NK-92 (cell line): ENCODE data around the gene TTC3.
"Not testable (repeated sequence)": the region's sequence is repeated elsewhere in the genome, so short reads cannot be mapped to it uniquely, and the experiment has no call there.

Experiments used
- DNase-seq: peaks from one replicate; lab custom pipeline; 2025; ENCODE audit not compliant: unreplicated experiment; lab: John Stamatoyannopoulos, UW

TTC3 gene

DNA sequence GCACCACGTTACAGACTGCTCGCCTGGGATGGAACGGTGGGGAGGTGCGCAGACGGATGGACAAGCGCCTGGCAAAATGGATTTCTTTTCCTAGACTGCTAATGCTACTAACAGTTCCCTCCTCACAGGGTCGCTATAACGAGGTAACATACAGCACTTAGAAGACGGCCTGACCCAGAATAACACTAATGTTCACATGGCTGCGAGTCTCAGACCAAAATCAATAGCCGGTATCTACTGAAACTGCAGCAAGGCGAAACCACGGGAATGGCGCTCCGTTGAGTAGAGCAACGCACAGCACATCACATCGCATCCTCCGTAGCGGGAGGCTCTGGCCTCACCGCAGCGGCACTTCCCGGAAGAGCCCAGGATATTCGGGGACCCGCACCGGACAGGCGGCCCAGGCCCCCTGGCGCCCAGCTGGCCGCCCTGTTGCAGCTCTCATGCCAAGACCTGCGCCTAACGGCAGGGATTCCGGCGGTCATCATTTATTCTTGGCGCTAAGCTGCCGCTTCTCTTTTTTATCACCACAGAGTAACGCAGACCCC lies 147.5 kb downstream of the TTC3 start:
- DNase-seq: no peak

GRCh38 chr21:37220981-37221664 lies 148.1 kb downstream of the TTC3 start:
- DNase-seq: peak; percentile 39

DNA sequence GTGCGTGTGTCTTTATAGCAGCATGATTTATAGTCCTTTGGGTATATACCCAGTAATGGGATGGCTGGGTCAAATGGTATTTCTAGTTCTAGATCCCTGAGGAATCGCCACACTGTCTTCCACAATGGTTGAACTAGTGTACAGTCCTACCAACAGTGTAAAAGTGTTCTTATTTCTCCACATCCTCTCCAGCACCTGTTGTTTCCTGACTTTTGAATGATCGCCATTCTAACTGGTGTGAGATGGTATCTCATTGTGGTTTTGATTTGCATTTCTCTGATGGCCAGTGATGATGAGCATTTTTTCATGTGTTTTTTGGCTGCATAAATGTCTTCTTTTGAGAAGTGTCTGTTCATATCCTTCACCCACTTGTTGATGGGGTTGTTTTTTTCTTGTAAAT lies 149.2 kb downstream of the TTC3 start:
- DNase-seq: not testable (repeated sequence)

DNA sequence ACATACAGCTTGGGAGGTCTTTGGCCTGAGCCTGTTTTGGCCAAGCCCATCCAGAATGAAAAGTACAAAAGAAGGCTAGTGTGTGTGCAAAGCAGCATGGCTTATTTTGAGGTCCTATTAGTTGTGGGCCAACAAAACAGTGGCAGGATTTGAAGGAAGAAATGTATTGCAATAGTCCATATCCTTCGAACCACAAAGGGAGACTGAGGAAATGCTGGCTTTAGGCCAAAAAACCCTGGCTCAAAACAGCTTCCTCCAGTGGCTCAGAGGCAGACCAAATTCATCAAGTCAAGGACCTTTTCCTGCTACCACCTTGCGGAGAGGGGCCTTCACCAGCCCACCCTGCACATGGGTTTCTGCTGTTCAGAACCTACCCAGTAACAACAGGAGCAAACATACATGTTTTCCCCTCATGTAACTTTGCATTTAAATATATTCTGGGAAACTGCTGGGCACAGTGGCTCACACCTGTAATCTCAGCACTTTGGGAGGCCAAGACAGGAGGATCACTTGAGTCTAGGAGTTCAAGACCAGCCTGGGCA lies 150.8 kb downstream of the TTC3 start:
- no peak for DNase-seq

DNA sequence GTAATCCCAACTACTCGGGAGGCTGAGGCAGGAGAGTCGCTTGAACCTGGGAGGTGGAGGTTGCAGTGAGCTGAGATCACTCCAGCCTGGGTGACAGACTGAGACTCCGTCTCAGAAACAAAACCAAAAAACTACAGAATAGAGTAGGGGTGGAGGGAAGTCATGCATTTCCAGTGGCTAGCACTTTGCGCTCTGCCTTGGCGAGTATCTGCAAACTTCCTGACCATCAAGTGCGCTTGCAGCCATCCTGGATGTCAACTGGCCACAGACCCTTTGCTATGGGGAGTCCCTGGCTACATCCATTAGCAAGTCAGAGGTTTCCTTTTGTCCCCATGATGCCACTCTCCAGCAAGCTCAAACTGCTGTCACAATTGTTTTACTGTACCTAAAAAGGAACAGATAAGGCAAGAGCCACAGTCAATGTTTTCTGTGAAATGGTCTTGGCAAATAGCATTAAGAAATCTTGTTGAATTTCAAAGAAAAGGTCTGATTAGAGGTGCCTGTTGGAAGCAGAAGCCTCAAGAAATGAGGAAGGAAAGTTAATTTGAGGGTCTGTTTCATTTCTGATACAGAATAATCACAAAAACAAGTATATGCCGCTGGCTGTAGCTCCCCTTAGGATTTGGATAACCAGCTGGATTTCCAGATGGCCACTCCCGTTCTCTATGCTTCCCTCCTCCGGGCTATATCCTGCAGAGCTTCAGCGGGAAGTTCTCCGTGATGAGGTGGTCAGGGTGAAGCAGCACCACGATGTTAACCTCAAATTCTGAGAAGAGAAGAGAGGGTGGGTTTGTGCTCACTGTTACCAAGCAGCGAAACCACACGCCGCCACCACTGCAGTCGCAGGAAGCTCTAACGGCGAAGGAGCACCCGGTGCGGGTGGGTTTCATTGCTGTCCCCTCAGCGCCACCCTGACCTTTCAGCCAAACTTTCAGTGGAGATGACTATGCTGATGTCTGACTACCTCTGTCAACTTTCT lies 152.1 kb downstream of the TTC3 start:
- DNase-seq: no peak

DNA sequence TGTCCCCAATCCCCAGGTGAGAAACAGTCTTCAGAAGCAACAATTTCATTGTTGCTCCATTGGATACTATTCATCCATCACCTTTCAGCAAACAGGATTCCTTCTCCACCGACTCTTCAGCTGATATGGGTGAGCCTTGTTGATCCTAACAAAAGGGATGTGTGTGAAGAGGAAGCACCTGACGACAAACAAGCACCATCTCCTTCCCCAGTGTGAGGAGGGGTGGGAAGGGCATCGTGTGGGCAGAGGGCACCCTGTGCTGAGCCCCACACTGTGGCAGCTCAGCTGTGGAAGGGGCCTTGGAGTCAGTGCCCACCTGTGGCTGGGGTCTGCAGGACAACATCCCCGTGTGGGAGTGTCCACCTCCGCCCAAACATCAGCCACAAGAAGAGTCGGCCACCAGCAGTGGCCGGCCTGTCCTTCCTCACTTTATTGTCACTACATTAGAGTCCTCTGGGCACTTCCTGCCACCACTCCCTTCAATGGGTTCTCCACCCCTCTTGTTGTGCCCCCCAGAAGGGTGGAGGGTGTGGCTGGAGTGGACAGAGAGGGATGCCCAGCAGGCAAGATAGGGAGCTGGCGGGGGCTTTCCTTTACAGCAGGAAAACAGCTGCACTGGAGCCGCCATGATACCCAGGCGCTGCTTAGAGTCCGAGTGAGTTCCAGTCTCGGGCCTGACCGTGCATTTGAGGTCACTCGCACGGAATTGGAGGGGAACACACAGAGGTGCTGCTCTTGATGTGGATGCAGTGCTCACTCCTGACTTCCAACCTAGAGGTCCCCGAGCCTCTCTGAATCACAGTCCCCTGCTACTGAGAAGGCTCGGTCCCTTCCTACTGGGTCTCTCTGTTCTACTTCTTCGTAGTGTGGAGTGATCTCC lies 153.2 kb downstream of the TTC3 start:
- DNase-seq: no peak

- no peak for DNase-seq
These were observed 154.3 kb downstream of the TTC3 start for GRCh38 chr21:37227071-37228002.

DNA sequence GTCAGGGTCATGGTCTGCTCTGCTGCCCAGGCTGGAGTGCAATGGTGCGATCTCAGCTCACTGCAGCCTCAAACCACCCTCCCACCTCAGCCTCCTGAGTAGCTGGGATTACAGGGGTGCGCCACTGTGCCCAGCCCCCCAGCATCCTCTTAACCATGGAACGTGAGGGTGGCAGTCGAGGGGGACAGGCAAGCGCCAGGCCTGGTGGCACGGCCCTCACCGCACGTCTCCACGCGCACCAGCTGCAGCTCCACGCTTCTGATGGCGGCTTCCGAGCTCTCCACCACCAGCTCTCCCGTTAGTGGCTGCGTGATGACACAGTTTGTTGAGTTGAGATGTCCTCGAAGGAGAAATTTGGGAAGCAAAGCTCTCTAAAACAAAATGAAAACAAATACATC lies 154.9 kb downstream of the TTC3 start:
- no peak for DNase-seq

DNA sequence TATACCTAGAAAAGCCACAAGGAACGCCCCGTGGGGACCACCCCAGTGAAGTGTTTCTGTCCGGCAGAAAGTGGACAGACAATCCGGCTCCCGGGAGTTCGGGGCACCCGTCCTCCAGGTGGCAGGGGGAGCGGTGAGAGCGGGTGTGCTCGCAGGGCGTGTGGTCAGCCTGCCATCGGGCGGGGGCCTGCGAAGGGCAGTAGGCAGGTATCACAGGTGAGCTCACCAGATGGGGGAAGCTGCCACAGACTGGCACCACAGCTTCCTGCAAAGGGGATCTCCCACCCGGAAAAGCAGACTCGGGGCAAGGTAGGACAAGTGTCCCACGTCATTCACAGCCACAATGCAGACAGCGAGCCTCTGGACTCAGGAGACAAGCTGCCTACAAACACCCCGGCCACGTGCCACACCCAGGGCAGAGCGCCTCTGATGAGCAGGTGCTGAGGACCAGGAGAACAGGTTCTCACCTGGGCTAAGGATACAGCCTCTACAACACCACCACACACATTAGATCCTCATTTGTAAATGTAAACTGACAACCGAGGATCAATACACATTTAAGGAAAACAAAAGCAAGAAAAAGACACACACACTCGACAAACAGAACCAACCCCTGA lies 157.7 kb downstream of the TTC3 start:
- DNase-seq: no peak

GRCh38 chr21:37231249-37231645 lies 158.2 kb downstream of the TTC3 start:
- no peak for DNase-seq

- no peak for DNase-seq
These were observed 158.6 kb downstream of the TTC3 start for GRCh38 chr21:37231671-37232070.

GRCh38 chr21:37232274-37233018 lies 159.4 kb downstream of the TTC3 start:
- DNase-seq: no peak

GRCh38 chr21:37233551-37234146 lies 160.6 kb downstream of the TTC3 start:
- no peak for DNase-seq

DNA sequence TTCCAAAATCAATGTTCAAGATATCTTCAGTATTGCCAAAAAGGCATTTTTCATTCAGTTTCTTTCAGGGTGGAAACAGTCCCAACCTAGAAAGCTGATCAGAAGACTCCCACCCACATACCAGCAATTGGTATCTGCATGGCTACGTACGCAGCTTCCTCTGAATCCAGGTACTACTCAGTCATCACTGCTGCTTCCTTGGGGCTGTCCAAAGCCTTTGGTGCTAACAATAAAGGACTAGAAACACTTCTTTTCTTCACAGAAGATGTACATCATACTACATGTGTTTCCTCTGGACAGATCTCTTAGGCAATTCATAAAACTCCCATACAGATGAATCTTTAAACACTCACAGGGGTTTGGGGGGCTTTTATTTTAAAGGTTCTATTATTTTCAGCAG lies 164.3 kb downstream of the TTC3 start:
- DNase-seq: no peak

GRCh38 chr21:37237764-37238163 lies 164.7 kb downstream of the TTC3 start:
- DNase-seq: no peak

GRCh38 chr21:37240978-37241377 lies 167.9 kb downstream of the TTC3 start:
- no peak for DNase-seq

- no peak for DNase-seq
These were observed 168.4 kb downstream of the TTC3 start for GRCh38 chr21:37241426-37241825.

DNA sequence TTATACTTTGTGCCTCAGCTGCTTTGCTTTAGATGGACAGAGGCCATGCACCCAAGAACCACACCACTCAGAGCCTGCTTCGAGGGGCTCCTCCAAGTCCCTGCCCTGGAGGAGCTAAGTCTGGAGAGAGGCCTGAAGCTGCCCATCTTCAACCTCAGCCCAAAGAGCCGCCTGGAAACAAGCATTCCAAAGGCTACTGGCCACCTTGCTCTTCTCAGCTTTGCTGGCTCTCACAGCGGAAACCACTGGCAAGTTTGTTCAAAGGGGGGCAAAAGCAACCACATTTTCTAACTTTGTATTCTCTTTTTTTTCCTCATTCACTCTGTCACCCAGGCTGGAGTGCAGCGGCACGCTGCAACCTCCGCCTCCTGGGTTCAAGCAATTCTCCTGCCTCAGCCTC lies 170.9 kb downstream of the TTC3 start:
- no peak for DNase-seq
